Measurements from ENCODE around the gene ARHGAP18. TPM values are rescaled to one million over a fixed set of nuclear protein-coding genes. Genes with fewer than 3 reads are reported as not detected.

ARHGAP18 gene
- total and polyA plus RNA-seq, 12 donors, result 2.2 to 15.4 (median 4.1) TPM

- ATAC-seq (peak in 3 of 8 donors; percentile 54 to 74 (median 59)), DNase-seq (no peak)
- H3K36me3 ChIP-seq, result no peaks in the 10 kb centered on the region
- H3K4me1 ChIP-seq, result peaks cover 0 to 24% (median 12%) of the 10 kb centered on the region in 9 donors
- no peaks in the 10 kb centered on the region for H3K27me3 ChIP-seq
- no peaks in the 10 kb centered on the region for H3K9me3 ChIP-seq
- H3K4me3 ChIP-seq, result no peak overlapping the region
- 57 to 65% methylated on average over 4 of the region's 4 CpGs for WGBS, 2 donors
- TF ChIP-seq, protein P1, sequence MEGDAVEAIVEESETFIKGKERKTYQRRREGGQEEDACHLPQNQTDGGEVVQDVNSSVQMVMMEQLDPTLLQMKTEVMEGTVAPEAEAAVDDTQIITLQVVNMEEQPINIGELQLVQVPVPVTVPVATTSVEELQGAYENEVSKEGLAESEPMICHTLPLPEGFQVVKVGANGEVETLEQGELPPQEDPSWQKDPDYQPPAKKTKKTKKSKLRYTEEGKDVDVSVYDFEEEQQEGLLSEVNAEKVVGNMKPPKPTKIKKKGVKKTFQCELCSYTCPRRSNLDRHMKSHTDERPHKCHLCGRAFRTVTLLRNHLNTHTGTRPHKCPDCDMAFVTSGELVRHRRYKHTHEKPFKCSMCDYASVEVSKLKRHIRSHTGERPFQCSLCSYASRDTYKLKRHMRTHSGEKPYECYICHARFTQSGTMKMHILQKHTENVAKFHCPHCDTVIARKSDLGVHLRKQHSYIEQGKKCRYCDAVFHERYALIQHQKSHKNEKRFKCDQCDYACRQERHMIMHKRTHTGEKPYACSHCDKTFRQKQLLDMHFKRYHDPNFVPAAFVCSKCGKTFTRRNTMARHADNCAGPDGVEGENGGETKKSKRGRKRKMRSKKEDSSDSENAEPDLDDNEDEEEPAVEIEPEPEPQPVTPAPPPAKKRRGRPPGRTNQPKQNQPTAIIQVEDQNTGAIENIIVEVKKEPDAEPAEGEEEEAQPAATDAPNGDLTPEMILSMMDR (IDR thresholded peaks at IDR 0.05), result no peak
- H3K27ac ChIP-seq, result peak overlapping the region in 2 of 10 donors; percentile 21 to 28
- intact Hi-C loops (cut with DNase I), result loop anchor here in 2 of 10 donors (10.0 kb wide), 2 partner anchors 150 to 250 kb away; no protein-coding TSS in a partner anchor
These were observed 34.4 kb upstream of the ARHGAP18 start for GRCh38 chr6:129744201-129744879.

- TF ChIP-seq, protein P1 (IDR thresholded peaks at IDR 0.05), result no peak
- peaks cover 0 to 8% (median 0%) of the 10 kb centered on the region in 9 donors for H3K4me1 ChIP-seq
- intact Hi-C loops (cut with DNase I), result loop anchor here in 2 of 10 donors (10.0 kb wide), 2 partner anchors 145 to 245 kb away; no protein-coding TSS in a partner anchor
- no peak overlapping the region for H3K27ac ChIP-seq
- H3K4me3 ChIP-seq, result no peak overlapping the region
- no peaks in the 10 kb centered on the region for H3K36me3 ChIP-seq
- 33 to 40% methylated on average over 1 of the region's 1 CpG for WGBS, 2 donors
- DNase-seq (no peak), ATAC-seq (no peak)
- H3K27me3 ChIP-seq, result no peaks in the 10 kb centered on the region
- no peaks in the 10 kb centered on the region for H3K9me3 ChIP-seq
These were observed 30.0 kb upstream of the ARHGAP18 start for GRCh38 chr6:129740013-129740412.

DNA sequence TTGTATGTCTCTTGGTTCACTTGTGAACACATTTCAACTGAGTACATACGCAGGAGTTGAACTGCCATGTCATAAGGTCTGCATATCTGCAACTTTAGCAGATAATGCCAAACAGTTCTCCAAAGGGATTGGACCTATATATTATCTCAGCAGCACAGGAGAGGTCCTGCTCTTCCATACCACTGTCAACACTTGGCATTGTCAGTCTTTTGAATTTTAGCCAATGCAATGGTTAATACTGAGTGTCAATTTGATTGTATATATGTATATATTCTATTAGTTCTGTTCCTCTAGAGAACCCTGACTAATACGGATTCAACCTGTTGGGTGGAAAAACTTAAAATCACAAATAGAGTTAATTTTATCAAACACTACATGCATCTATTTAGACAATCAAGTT lies 26.1 kb upstream of the ARHGAP18 start:
- DNase-seq (no peak), ATAC-seq (no peak)
- H3K36me3 ChIP-seq, result no peaks in the 10 kb centered on the region
- intact Hi-C loops (cut with DNase I), result loop anchor here in 2 of 10 donors (10.0 kb wide), 2 partner anchors 231 to 241 kb away; no protein-coding TSS in a partner anchor
- H3K27me3 ChIP-seq, result no peaks in the 10 kb centered on the region
- no peaks in the 10 kb centered on the region for H3K4me1 ChIP-seq
- 87 to 94% methylated on average over 2 of the region's 2 CpGs for WGBS, 2 donors
- H3K4me3 ChIP-seq, result no peak overlapping the region
- no peak overlapping the region for H3K27ac ChIP-seq
- TF ChIP-seq, protein P1 (IDR thresholded peaks at IDR 0.05), result no peak
- H3K9me3 ChIP-seq, result no peaks in the 10 kb centered on the region

GRCh38 chr6:129733290-129733689 lies 23.3 kb upstream of the ARHGAP18 start:
- DNase-seq (no peak), ATAC-seq (no peak)
- no peak overlapping the region for H3K27ac ChIP-seq
- no peak overlapping the region for H3K4me3 ChIP-seq
- no peaks in the 10 kb centered on the region for H3K4me1 ChIP-seq
- H3K27me3 ChIP-seq, result no peaks in the 10 kb centered on the region
- TF ChIP-seq, protein P1 (IDR thresholded peaks at IDR 0.05), result no peak
- H3K36me3 ChIP-seq, result no peaks in the 10 kb centered on the region
- WGBS, 2 donors, result 72 to 74% methylated on average over 2 of the region's 2 CpGs
- intact Hi-C loops (cut with DNase I), result loop anchor here in 5 of 10 donors (5.0 to 10.0 kb wide), 4 partner anchors 111 to 238 kb away; no protein-coding TSS in a partner anchor
- H3K9me3 ChIP-seq, result no peaks in the 10 kb centered on the region
